Nephron (organoid): Measurements from ENCODE around the gene GPR39.

Experiments
- H3K27ac Mint-ChIP-seq, 3 experiments: 2 replicates each; pipeline ENCODE4 v1.8.0; 2020; ENCODE audit warnings: mixed read lengths in 3 of 3, mild to moderate bottlenecking in 2 of 3, moderate library complexity in 1 of 3
- H3K27me3 Mint-ChIP-seq: 2 replicates; pipeline ENCODE4 v1.8.0; 2021; ENCODE audit warnings: low read depth, mild to moderate bottlenecking, moderate library complexity, mixed read lengths
- H3K36me3 Mint-ChIP-seq: 2 replicates; pipeline ENCODE4 v1.8.0; 2020; ENCODE audit warnings: low read depth, mixed read lengths
- H3K4me1 Mint-ChIP-seq: 2 replicates; pipeline ENCODE4 v1.8.0; 2020; ENCODE audit warnings: mixed read lengths
- H3K4me3 Mint-ChIP-seq, 3 experiments: 2 replicates each; pipeline ENCODE4 v1.8.0; 2020; ENCODE audit warnings: mild to moderate bottlenecking in 3 of 3, mixed read lengths in 3 of 3, moderate library complexity in 2 of 3
- H3K9me3 Mint-ChIP-seq: 2 replicates; pipeline ENCODE4 v1.8.0; 2020; ENCODE audit warnings: mixed read lengths
- TF ChIP-seq, protein P1 (sequence below), 3 experiments: fragments of 200-600 bp; sonication (generic); IDR thresholded peaks; one replicate each; pipeline ENCODE4 v1.5.0; 2021; ENCODE audit warnings: antibody characterized with exemption in 3 of 3; ENCODE audit not compliant: unreplicated experiment in 3 of 3

GPR39 gene

GRCh38 chr2:132598536-132598935, 181.9 kb downstream of the GPR39 start:
- Mint-ChIP-seq H3K27ac (no peak overlapping the region), H3K4me1 (no peaks in the 10 kb centered on the region), H3K27me3 (peaks cover 8% of the 10 kb centered on the region), H3K36me3 (no peaks in the 10 kb centered on the region), H3K9me3 (no peaks in the 10 kb centered on the region), H3K4me3 (no peak overlapping the region)
- TF ChIP-seq, protein P1, sequence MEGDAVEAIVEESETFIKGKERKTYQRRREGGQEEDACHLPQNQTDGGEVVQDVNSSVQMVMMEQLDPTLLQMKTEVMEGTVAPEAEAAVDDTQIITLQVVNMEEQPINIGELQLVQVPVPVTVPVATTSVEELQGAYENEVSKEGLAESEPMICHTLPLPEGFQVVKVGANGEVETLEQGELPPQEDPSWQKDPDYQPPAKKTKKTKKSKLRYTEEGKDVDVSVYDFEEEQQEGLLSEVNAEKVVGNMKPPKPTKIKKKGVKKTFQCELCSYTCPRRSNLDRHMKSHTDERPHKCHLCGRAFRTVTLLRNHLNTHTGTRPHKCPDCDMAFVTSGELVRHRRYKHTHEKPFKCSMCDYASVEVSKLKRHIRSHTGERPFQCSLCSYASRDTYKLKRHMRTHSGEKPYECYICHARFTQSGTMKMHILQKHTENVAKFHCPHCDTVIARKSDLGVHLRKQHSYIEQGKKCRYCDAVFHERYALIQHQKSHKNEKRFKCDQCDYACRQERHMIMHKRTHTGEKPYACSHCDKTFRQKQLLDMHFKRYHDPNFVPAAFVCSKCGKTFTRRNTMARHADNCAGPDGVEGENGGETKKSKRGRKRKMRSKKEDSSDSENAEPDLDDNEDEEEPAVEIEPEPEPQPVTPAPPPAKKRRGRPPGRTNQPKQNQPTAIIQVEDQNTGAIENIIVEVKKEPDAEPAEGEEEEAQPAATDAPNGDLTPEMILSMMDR (IDR thresholded peaks at IDR 0.05; ENCODE audit: unreplicated experiment in 3 of 3) = no peak

DNA sequence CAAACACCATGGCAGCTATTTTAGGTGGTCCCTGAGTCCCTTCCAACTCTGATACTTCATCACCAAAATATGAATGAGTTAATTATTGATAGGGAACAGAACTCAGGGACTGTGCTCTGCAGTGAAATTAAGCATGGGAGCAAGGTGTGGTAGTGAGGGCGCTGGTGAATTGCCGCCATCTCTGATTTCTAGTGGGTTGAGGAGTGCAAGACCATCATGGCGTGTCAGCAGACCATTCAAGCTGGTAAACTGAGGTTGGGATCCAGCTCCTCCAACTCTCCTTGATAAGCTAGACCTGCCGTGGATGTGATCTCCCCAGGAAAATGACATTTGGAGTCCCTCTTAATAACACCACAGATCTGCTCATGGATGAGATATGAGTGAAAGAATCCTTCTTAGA, 183.0 kb downstream of the GPR39 start:
- H3K27me3 Mint-ChIP-seq = peaks cover 8% of the 10 kb centered on the region
- TF ChIP-seq, protein P1 (IDR thresholded peaks at IDR 0.05; ENCODE audit: unreplicated experiment in 3 of 3) = no peak
- no peak overlapping the region for H3K4me3 Mint-ChIP-seq
- no peak overlapping the region for H3K27ac Mint-ChIP-seq
- no peaks in the 10 kb centered on the region for H3K4me1 Mint-ChIP-seq
- no peaks in the 10 kb centered on the region for H3K9me3 Mint-ChIP-seq
- H3K36me3 Mint-ChIP-seq = no peaks in the 10 kb centered on the region

GRCh38 chr2:132604561-132604960, 188.0 kb downstream of the GPR39 start:
- Mint-ChIP-seq H3K9me3 (no peaks in the 10 kb centered on the region), H3K36me3 (no peaks in the 10 kb centered on the region), H3K4me3 (no peak overlapping the region), H3K27me3 (peaks cover 16% of the 10 kb centered on the region), H3K27ac (no peak overlapping the region), H3K4me1 (peaks cover 8% of the 10 kb centered on the region)
- TF ChIP-seq, protein P1 (IDR thresholded peaks at IDR 0.05; ENCODE audit: unreplicated experiment in 3 of 3) = no peak

DNA sequence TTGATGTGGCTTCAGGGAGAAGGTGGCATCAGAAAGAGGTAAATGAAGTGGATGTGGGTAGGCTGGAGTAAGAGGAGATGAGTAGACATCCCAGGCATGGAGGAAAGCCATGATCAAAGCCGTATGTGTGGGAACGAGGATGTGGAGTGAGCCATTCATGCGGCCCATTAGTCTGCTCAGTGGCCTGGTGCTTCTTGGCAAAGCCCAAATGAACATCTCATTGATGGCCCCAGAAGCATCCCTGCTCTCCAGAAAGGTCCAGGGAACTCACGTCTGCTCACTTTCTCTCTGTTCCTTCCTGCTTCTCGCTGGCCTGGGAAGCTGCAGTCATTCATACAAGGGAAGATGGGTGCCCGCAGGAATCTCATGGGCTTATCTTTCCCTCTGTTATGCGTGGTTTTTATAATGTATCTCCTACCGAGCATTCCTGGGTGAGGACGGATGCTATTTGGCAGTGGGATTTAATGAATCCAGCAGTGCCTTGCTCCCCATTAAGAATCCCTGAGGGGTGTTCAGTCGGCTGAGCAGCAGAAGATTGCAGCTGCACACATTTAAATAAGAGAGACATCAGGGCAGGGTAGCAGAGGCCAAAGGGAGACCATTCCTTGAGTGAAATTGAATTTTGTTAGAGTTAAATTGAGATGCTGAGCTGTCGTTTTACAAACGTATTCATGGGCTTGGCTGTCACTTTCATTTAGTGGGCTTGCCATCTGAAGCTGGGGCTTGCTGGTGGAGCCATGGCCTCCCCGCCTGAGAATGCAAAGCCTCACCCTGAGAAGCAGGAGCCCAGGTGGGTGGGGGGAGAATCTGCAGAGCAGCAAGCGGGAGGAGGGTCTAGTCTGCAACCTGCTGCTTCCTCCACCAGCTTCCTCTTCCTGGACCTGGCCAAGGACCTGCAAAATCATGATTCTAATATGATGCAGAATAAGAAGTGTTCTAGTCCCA, 188.9 kb downstream of the GPR39 start:
- no peaks in the 10 kb centered on the region for H3K9me3 Mint-ChIP-seq
- H3K4me3 Mint-ChIP-seq = no peak overlapping the region
- H3K4me1 Mint-ChIP-seq = peaks cover 13% of the 10 kb centered on the region
- no peaks in the 10 kb centered on the region for H3K36me3 Mint-ChIP-seq
- TF ChIP-seq, protein P1 (IDR thresholded peaks at IDR 0.05; ENCODE audit: unreplicated experiment in 3 of 3) = no peak
- peaks cover 16% of the 10 kb centered on the region for H3K27me3 Mint-ChIP-seq
- H3K27ac Mint-ChIP-seq = no peak overlapping the region

GRCh38 chr2:132606649-132607048, 190.0 kb downstream of the GPR39 start:
- Mint-ChIP-seq H3K4me3 (no peak overlapping the region), H3K4me1 (peaks cover 13% of the 10 kb centered on the region), H3K27me3 (peaks cover 19% of the 10 kb centered on the region), H3K9me3 (no peaks in the 10 kb centered on the region), H3K27ac (no peak overlapping the region), H3K36me3 (no peaks in the 10 kb centered on the region)
- TF ChIP-seq, protein P1 (IDR thresholded peaks at IDR 0.05; ENCODE audit: unreplicated experiment in 3 of 3) = no peak
